ENCODE results near the gene TCEA3. TPM values are rescaled to one million over a fixed set of nuclear protein-coding genes. Genes with fewer than 3 reads are reported as not detected.

TCEA3 gene
- total RNA-seq, 4 donors from 2014 or later: 16.7 to 24.1 (median 20.9) TPM

DNA sequence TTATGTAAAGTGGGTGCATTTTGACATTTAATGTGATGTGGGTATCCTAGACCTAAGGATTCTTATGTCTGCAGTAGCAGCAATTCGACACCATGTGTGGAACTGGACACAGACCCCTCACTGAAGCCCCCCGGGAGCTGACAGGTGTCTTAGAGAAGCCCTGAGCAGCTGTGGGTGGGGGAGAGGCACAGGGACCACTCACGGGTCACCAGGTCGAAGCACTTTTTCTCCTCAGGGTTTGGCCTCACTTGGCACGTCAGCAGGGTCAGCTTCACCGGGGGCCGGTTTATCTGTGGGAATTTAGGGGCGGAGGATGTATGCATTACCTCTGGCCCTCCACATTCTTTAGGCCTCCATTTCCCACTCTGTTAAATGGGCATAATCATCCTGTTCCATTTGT, 14.0 kb upstream of the TCEA3 start:
- Histone ChIP-seq H3K27ac (replicated peaks in 1 of 4) (no peak overlapping the region), H3K9me3 (no peaks in the 10 kb centered on the region), H3K4me1 (no peaks in the 10 kb centered on the region), H3K27me3 (no peaks in the 10 kb centered on the region), H3K4me3 (no peak overlapping the region), H3K36me3 (peaks cover 25 to 95% (median 90%) of the 10 kb centered on the region in 4 donors)
- WGBS: 89% methylated on average over 8 of the region's 8 CpGs
- intact Hi-C loops (cut with DNase I): no loop called here
- TF ChIP-seq POLR2AphosphoS5 (IDR thresholded peaks at IDR 0.05) (no peak), POLR2A (IDR thresholded peaks at IDR 0.05; ENCODE audit: low read depth) (no peak), EP300 (IDR thresholded peaks at IDR 0.05) (no peak)
- TF ChIP-seq, protein P1, sequence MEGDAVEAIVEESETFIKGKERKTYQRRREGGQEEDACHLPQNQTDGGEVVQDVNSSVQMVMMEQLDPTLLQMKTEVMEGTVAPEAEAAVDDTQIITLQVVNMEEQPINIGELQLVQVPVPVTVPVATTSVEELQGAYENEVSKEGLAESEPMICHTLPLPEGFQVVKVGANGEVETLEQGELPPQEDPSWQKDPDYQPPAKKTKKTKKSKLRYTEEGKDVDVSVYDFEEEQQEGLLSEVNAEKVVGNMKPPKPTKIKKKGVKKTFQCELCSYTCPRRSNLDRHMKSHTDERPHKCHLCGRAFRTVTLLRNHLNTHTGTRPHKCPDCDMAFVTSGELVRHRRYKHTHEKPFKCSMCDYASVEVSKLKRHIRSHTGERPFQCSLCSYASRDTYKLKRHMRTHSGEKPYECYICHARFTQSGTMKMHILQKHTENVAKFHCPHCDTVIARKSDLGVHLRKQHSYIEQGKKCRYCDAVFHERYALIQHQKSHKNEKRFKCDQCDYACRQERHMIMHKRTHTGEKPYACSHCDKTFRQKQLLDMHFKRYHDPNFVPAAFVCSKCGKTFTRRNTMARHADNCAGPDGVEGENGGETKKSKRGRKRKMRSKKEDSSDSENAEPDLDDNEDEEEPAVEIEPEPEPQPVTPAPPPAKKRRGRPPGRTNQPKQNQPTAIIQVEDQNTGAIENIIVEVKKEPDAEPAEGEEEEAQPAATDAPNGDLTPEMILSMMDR (IDR thresholded peaks at IDR 0.05): no peak
- DNase-seq (ENCODE audit: extremely low spot score): no peak

DNA sequence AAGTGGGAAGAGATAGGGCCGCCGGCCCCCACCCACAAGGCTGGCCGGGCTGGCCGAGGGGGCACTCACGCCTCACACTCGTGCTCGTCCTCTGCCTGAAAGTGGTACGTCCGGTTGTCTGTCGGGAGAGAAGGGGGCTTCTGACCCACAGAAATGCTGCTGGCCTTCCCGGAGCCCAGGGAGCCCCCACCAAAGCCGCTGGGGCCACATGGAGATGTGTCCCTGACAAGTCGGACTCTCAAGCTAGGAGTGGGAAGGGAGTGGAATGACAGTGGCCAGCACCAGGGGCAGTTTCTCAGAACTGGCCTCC, 12.8 kb upstream of the TCEA3 start:
- intact Hi-C loops (cut with DNase I): no loop called here
- H3K36me3 ChIP-seq: peaks cover 37 to 100% (median 95%) of the 10 kb centered on the region in 4 donors
- WGBS: 83% methylated on average over 8 of the region's 13 CpGs
- no peak for DNase-seq (ENCODE audit: extremely low spot score)
- H3K9me3 ChIP-seq: no peaks in the 10 kb centered on the region
- no peaks in the 10 kb centered on the region for H3K4me1 ChIP-seq
- TF ChIP-seq, protein P1 (IDR thresholded peaks at IDR 0.05): no peak
- TF ChIP-seq EP300 (IDR thresholded peaks at IDR 0.05): no peak
- no peak for TF ChIP-seq POLR2AphosphoS5 (IDR thresholded peaks at IDR 0.05)
- no peak for TF ChIP-seq POLR2A (IDR thresholded peaks at IDR 0.05; ENCODE audit: low read depth)
- no peak overlapping the region for H3K27ac ChIP-seq (replicated peaks in 1 of 4)
- H3K27me3 ChIP-seq: no peaks in the 10 kb centered on the region
- H3K4me3 ChIP-seq: no peak overlapping the region

DNA sequence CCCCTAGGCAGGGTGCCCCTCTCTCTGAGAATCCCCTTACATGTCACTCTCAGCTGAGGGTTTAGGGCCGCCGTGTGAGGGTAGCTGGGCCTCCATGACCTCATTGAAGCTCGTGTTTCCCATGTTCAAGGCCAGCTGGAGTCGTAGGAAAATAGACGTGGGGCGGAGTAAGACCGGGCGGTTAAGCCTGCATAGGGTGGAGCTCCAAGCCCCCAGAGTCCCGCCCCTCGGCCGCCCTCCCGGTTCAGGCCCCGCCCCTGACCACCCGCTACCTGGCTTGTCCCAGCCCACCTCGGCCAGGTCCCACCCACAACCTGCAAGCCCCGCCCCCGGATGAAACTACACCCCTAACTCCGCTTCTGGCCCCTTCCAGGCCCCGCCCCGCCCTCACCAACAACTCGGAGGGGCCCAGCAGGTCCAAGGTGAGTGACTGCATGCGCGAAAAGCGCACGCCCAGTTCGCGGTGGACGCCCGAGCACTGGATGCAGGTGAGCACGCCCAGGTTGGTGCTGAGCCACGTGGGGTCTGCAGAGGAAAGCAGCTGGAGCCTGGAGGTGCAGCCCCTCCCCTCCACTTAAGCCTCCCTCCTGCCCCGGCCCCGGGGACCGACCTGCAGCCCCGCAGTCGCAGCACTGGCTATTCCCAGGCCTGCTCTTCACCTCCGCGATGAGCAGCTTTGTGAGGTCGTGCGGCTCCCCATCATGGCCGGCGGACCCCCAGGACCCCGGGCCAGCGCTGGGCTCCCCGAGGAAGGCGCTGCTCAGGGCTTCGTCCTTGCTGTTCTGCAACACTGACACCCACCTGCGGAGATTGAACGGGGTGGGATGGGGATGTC, 12.2 kb upstream of the TCEA3 start:
- intact Hi-C loops (cut with DNase I): no loop called here
- H3K27me3 ChIP-seq: no peaks in the 10 kb centered on the region
- no peaks in the 10 kb centered on the region for H3K9me3 ChIP-seq
- TF ChIP-seq, protein P1 (IDR thresholded peaks at IDR 0.05): no peak
- no peak for TF ChIP-seq EP300 (IDR thresholded peaks at IDR 0.05)
- TF ChIP-seq POLR2AphosphoS5 (IDR thresholded peaks at IDR 0.05): no peak
- TF ChIP-seq POLR2A (IDR thresholded peaks at IDR 0.05; ENCODE audit: low read depth): no peak
- DNase-seq (ENCODE audit: extremely low spot score): no peak
- 77% methylated on average over 17 of the region's 49 CpGs for whole genome bisulfite sequencing
- H3K36me3 ChIP-seq: peaks cover 38 to 100% (median 95%) of the 10 kb centered on the region in 4 donors
- no peak overlapping the region for H3K27ac ChIP-seq (replicated peaks in 1 of 4)
- no peaks in the 10 kb centered on the region for H3K4me1 ChIP-seq
- H3K4me3 ChIP-seq: no peak overlapping the region

GRCh38 chr1:23434260-23434775, 9.8 kb upstream of the TCEA3 start:
- 86% methylated on average over 7 of the region's 7 CpGs for WGBS
- Histone ChIP-seq H3K27me3 (no peaks in the 10 kb centered on the region), H3K4me3 (no peak overlapping the region), H3K9me3 (no peaks in the 10 kb centered on the region), H3K4me1 (no peaks in the 10 kb centered on the region), H3K36me3 (peaks cover 40 to 100% (median 98%) of the 10 kb centered on the region in 4 donors), H3K27ac (replicated peaks in 1 of 4) (no peak overlapping the region)
- DNase-seq (ENCODE audit: extremely low spot score): no peak
- intact Hi-C loops (cut with DNase I): no loop called here
- no peak for TF ChIP-seq EP300 (IDR thresholded peaks at IDR 0.05)
- TF ChIP-seq, protein P1 (IDR thresholded peaks at IDR 0.05): no peak
- TF ChIP-seq POLR2AphosphoS5 (IDR thresholded peaks at IDR 0.05): no peak
- no peak for TF ChIP-seq POLR2A (IDR thresholded peaks at IDR 0.05; ENCODE audit: low read depth)

All from esophagus muscularis mucosa (tissue), 4 donors.